Natural killer cell treated with Interleukin-12 subunit alpha and Interleukin-12 subunit beta and Interleukin-15 and Interleukin-18, amount 100 ng/mL, for 72 hours (primary cell): ENCODE measurements around the gene NOS1. TPM values are rescaled to one million over a fixed set of nuclear protein-coding genes. Genes with fewer than 3 reads are reported as not detected.
"Not testable (repeated sequence)": the region's sequence is repeated elsewhere in the genome, so short reads cannot be mapped to it uniquely, and the experiment has no call there.

Experiments
- ATAC-seq, 2 donors: fragments of 150-1000 bp; cut with Tn5 transposase in 1 of 2; sonication (Bioruptor Pico), chemical (Tn5 transposase) in 1 of 2; 2 replicates each; pipeline ENCODE4 v1.10.0; 2021
- DNase-seq: peaks from one replicate; pipeline ENCODE4 v3.0.0; 2022; ENCODE audit warnings: low spot score
- H3K27ac Mint-ChIP-seq, 2 donors: 1 replicate in 1 of 2; 2 replicates in 1 of 2; pipeline ENCODE4 v1.8.0; 2022; ENCODE audit warnings: mixed read lengths in 2 of 2, mild to moderate bottlenecking in 1 of 2, moderate library complexity in 1 of 2
- H3K27me3 Mint-ChIP-seq, 2 donors: 1 replicate in 1 of 2; 2 replicates in 1 of 2; pipeline ENCODE4 v1.8.0; 2022; ENCODE audit warnings: mixed read lengths in 2 of 2
- H3K36me3 Mint-ChIP-seq: one replicate; pipeline ENCODE4 v1.8.0; 2022; ENCODE audit warnings: mixed read lengths
- H3K4me1 Mint-ChIP-seq, 2 donors: 1 replicate in 1 of 2; 2 replicates in 1 of 2; pipeline ENCODE4 v1.8.0; 2022; ENCODE audit warnings: low read depth in 2 of 2, mixed read lengths in 2 of 2, mild to moderate bottlenecking in 1 of 2
- H3K4me3 Mint-ChIP-seq: one replicate; pipeline ENCODE4 v1.8.0; 2022; ENCODE audit warnings: mixed read lengths
- H3K9me3 Mint-ChIP-seq: 2 replicates; pipeline ENCODE4 v1.8.0; 2022; ENCODE audit warnings: mixed read lengths
- total RNA-seq, 2 donors: library from RNA; stranded (reverse); gene quantifications; one replicate each; pipeline ENCODE4 v1.2.3, GENCODE V29; 2022

The NOS1 gene
- total RNA-seq = not detected

DNA sequence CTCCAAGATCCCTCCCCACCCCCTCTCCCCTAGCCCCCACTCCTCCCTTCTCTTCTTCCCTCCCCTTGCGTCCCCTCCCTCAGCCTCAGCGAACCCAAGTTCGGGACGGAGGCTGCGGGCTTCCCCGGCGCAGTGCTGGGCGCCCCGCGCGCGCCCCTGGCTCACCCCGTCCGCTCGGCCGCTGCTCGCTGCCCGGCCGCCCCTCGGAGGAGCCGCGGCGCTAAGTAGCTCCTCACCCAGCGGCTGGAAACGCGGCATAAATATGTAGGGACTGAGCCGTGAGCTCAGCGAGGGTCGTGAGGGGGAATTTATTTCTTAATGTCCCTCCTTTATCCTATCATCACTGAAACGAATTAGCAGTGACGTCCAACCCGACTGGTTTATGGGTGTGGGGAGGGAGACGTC is at the start of gene NOS1:
TSS of gene NOS1 (minus strand) at position 280 of the 405 bp plus-strand sequence. CDS start 30,557 bp downstream, outside the sequence.
- H3K27me3 Mint-ChIP-seq = peaks cover 28 to 47% of the 10 kb centered on the region in 2 donors
- H3K36me3 Mint-ChIP-seq = no peaks in the 10 kb centered on the region
- ATAC-seq = no peak
- no peaks in the 10 kb centered on the region for H3K4me1 Mint-ChIP-seq
- H3K4me3 Mint-ChIP-seq = no peak within 1 kb of the TSS
- no peak for DNase-seq
- no peak within 1 kb of the TSS for H3K27ac Mint-ChIP-seq
- H3K9me3 Mint-ChIP-seq = no peaks in the 10 kb centered on the region

DNA sequence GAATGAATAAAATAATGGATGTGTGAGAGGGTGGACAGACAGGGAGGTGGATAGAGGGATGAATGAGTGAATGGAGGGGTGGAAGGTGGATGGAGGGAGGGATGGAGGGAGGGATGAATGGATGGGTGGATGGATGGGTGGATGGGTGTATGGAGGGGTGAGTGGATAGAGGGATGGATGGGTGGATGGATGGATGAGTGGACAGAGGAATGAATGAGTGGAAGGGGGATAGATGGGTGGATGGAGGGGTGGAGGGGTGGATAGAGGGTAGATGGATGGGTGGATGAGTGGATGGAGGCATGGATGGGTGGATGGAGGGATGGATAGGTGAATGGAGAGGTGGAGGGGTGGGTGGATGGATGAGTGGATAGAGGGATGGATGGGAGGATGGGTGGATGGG is 47.9 kb upstream of the NOS1 start:
- Mint-ChIP-seq H3K4me1 (no peaks in the 10 kb centered on the region), H3K9me3 (no peaks in the 10 kb centered on the region), H3K36me3 (no peaks in the 10 kb centered on the region), H3K27me3 (peaks cover 9 to 13% of the 10 kb centered on the region in 2 donors), H3K27ac (no peak overlapping the region), H3K4me3 (no peak overlapping the region)
- ATAC-seq (no peak), DNase-seq (no peak)

DNA sequence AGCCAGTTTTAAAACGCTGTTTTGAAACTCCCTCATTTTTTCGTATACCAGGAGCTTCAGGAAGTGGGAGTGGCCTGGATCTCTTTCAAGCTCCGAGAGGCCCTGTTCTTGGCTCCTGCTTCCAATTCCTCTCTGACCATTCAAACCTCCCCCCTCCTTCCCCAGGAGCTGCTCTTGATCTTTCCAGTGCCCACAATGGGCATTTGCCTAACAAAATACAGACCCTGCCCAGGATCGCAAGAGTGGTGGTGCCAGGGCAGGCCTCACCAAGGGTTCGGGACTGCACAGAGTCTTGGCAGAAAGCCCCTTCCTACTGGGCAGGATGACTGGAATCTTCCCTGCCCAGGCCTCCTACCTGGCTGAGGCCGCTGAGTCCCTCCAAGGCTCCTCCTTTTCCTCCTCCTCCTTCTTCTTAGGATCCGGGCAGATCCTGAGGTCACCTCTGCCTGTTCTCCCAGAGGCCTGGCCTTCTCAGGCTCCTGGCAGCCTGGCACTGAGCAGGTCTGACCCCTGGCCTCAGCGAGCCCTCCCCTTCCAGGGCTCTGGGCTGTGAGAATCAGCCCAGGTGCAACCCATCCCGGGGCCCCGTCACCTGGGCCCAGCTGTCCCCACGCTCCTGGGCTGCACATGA is 46.9 kb upstream of the NOS1 start:
- Mint-ChIP-seq H3K4me3 (no peak overlapping the region), H3K4me1 (no peaks in the 10 kb centered on the region), H3K9me3 (no peaks in the 10 kb centered on the region), H3K27ac (no peak overlapping the region), H3K36me3 (no peaks in the 10 kb centered on the region), H3K27me3 (peaks cover 6% of the 10 kb centered on the region in 2 donors)
- ATAC-seq (no peak), DNase-seq (no peak)

DNA sequence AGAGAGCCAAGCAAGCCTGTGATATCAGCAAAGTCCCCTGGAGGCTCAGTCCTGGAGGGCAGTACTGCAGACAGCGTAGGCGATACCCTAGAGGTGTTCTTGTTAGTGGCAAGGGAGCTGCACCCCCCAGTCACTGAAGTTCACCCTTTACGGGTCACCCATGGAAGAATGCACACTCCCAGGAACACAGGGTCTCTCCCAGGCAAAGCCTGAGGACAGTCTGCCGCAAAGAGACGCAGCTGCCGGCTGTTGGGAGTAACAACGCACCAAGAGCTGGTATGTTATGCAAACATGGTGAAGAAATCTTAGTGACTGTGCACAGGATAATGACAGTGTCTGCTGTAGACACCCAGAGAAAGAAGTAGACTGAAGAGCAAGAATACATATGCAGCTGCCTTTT is 43.5 kb upstream of the NOS1 start:
- ATAC-seq = no peak
- DNase-seq = no peak
- no peak overlapping the region for H3K4me3 Mint-ChIP-seq
- peaks cover 6 to 7% of the 10 kb centered on the region in 2 donors for H3K27me3 Mint-ChIP-seq
- no peaks in the 10 kb centered on the region for H3K36me3 Mint-ChIP-seq
- H3K4me1 Mint-ChIP-seq = no peaks in the 10 kb centered on the region
- no peak overlapping the region for H3K27ac Mint-ChIP-seq
- H3K9me3 Mint-ChIP-seq = peaks cover 3% of the 10 kb centered on the region

DNA sequence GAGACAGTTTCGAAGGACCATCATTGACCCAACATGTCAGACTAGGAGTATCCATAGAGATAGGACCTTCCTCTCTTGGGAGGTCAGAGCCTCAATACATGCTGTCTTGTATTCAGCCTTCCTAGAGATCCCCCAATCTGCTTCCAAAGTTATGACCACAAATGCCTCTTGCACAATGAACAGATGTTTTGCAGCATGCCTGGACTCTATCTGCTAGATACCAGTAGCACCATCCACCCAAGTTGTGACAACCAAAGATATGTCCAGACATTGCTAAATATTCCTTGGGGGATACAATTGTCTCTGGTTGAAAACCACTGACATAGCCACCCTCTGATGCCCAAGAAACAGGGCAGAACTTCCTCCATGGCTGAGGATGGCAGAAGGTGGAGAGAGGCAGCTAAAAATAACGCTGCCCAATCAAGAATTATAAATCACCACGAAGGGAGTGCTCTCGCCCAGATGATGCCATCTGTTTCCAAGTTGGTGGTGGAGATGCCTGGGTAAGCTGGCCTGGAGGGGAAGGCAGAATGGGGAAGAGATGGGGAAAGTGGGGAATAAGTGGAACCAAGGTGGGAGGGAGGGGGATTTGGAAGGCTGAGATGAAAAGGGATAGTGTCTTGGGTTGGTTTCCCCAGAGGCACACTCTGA is 42.9 kb upstream of the NOS1 start:
- Mint-ChIP-seq H3K4me1 (no peaks in the 10 kb centered on the region), H3K36me3 (no peaks in the 10 kb centered on the region), H3K4me3 (no peak overlapping the region), H3K9me3 (peaks cover 3% of the 10 kb centered on the region), H3K27me3 (peaks cover 8 to 12% of the 10 kb centered on the region in 2 donors), H3K27ac (no peak overlapping the region)
- ATAC-seq = no peak
- no peak for DNase-seq

DNA sequence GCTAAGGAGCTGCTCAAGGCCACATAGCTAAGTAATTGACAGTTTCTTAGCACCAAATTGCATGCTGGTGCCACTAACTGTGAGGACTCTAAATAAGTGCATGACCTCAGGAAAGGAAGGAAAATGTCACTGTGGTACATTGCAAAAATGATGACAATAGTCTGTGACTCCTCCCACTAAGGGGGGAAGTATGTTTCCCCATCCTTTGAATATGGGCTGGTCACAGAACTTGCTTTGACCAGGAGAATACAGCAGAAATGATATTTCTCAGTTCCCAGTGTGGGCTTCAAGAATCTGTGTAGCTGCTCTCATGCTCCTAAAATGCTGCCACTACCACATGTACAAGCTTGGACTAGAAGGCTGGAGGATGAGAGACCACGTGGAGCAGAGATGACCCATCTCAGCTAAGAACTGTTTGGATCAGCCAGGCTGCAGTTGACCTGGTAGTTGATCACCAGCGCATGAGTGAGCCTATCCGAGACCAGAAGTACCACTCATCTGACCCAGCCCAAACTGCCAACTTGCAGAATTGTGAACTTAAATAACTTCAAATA is 42.2 kb upstream of the NOS1 start:
- peaks cover 3% of the 10 kb centered on the region for H3K9me3 Mint-ChIP-seq
- ATAC-seq = no peak

DNA sequence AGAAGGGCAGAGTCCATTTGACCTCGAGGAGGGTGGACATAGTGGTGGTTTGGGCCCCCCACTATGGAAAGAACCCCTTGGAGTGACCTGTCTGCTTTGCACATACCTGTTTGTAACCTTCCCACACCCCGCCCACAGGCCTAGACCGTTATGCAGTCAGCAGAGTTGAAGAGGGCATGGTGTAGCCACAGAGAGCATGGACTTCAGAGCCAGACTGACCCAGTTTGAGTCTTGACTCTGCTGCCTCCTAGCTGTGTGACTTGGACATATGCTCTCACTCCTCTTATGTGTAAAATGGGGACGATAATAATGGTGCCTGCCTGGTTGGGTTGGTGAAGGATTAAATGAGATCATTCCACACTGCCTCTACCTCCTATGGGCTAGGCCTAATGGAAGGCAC is 40.9 kb upstream of the NOS1 start:
- ATAC-seq (no peak), DNase-seq (no peak)
- Mint-ChIP-seq H3K27ac (no peak overlapping the region), H3K4me1 (no peaks in the 10 kb centered on the region), H3K9me3 (peaks cover 3% of the 10 kb centered on the region), H3K36me3 (no peaks in the 10 kb centered on the region), H3K4me3 (no peak overlapping the region), H3K27me3 (peaks cover 6 to 12% of the 10 kb centered on the region in 2 donors)

More for the DNA sequence above, 42.2 kb upstream of the NOS1 start:
- H3K27me3 Mint-ChIP-seq = peaks cover 8 to 18% of the 10 kb centered on the region in 2 donors
- no peaks in the 10 kb centered on the region for H3K4me1 Mint-ChIP-seq
- no peaks in the 10 kb centered on the region for H3K36me3 Mint-ChIP-seq
- H3K27ac Mint-ChIP-seq = no peak overlapping the region
- no peak for DNase-seq
- no peak overlapping the region for H3K4me3 Mint-ChIP-seq

DNA sequence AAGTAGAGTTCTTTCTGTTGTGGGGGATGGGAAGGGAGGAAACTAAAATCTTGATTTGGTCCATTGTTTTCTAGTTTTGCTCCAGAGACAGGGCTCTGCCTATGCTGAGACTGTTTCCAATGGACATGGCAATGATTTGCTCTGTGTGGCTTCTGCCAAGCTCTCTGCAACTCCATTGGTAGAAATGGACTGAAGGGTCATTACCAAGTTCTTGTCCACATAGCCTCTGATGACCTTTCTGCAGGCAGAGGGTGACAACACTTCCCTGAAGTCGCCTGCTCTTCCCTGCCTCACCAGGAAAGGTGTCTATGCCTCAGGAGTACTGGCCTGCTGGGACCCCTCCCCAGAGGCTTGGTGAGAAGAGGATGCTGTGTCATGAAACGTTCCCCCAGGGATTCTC is 39.5 kb upstream of the NOS1 start:
- Mint-ChIP-seq H3K36me3 (no peaks in the 10 kb centered on the region), H3K4me3 (no peak overlapping the region), H3K4me1 (no peaks in the 10 kb centered on the region), H3K27ac (no peak overlapping the region), H3K9me3 (peaks cover 3% of the 10 kb centered on the region), H3K27me3 (peaks cover 6 to 17% of the 10 kb centered on the region in 2 donors)
- DNase-seq = no peak
- ATAC-seq = no peak

DNA sequence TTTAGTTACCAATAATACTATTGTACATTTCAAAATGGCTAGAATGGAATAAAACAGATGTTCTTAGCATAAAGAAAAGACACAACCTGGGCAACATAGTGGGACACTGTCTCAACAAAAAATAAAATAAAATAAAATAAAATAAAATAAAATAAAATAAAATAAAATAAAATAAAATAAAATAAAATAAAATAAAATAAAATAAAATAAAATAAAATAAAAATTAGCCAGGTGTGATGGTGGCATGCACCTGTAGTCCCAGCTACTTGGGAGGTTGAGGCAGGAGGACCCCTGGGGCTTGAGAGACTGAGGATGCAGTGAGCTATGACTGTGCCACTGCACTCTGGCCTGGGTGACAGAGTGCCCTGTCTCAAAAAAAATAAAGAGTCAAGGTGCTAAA is 37.1 kb upstream of the NOS1 start:
- peaks cover 4 to 23% of the 10 kb centered on the region in 2 donors for H3K27me3 Mint-ChIP-seq
- not testable (repeated sequence) for ATAC-seq, H3K36me3 Mint-ChIP-seq

DNA sequence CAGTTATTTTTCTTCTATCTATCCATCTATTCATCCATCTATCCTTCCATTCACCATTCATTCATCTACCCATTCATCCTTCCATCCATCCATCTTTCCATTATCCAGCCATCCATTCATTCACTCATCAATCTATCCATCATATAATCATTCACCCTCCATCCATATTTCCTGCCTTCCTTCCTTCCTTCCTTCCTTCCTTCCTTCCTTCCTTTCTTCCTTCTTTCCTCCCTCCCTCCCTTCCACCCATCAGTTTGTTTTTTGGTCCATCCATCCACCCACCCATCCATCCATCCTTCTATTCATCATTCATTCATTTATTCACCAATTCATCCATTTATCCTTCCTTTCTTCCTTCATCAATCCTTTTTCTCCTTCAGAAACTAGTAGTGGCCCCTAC is 34.3 kb upstream of the NOS1 start:
- no peak overlapping the region for H3K4me3 Mint-ChIP-seq
- DNase-seq (no peak), ATAC-seq (no peak)
- H3K36me3 Mint-ChIP-seq = no peaks in the 10 kb centered on the region
- H3K4me1 Mint-ChIP-seq = no peaks in the 10 kb centered on the region
- peaks cover 3% of the 10 kb centered on the region for H3K9me3 Mint-ChIP-seq
- peaks cover 7 to 28% of the 10 kb centered on the region in 2 donors for H3K27me3 Mint-ChIP-seq
- no peak overlapping the region for H3K27ac Mint-ChIP-seq

More for the DNA sequence above, 37.1 kb upstream of the NOS1 start:
- not testable (repeated sequence) for DNase-seq, H3K27ac Mint-ChIP-seq, H3K9me3 Mint-ChIP-seq, H3K4me3 Mint-ChIP-seq, H3K4me1 Mint-ChIP-seq

DNA sequence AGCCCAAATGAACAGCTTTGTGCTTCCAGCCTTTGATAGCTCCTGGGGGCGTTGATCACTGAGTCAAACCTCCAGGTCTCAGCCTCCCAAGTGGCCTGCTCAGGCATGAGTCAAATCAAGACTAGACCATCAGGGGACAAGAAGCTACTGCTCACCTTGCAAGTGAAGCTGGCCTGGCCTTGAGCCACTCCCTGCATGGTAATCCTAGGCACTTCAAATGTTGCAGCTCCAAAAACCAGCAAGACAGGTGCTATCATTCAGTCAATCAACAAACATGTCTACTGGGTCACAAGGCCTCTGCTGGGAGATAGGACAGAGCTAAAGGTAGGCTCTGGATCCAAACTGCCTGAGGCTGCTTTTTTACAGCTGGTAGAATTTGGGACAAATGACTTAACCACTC is 33.1 kb upstream of the NOS1 start:
- DNase-seq (no peak), ATAC-seq (no peak)
- H3K9me3 Mint-ChIP-seq = no peaks in the 10 kb centered on the region
- H3K27ac Mint-ChIP-seq = no peak overlapping the region
- H3K4me3 Mint-ChIP-seq = no peak overlapping the region
- H3K4me1 Mint-ChIP-seq = no peaks in the 10 kb centered on the region
- H3K27me3 Mint-ChIP-seq = peaks cover 4 to 24% of the 10 kb centered on the region in 2 donors
- H3K36me3 Mint-ChIP-seq = no peaks in the 10 kb centered on the region

DNA sequence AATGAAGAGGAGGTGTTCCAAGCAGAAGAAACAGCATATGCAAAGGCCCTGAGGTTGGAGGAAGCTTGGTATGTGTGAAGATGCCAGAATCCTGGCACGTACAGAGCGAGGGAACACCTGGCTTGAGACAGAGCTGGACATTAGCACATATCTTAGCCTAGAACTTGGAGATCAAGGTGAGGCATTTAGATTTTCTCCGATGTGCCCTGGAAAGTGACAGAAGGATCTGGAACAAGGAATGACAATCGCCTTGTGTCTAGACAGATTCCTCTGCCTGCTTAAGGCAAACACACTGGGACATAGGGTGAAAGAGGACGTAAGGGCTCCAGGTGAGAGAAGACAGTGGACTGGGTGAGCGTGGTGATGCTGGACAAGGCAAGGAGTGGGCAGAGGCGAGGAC is 32.2 kb upstream of the NOS1 start:
- no peak for ATAC-seq
- no peak overlapping the region for H3K4me3 Mint-ChIP-seq
- peaks cover 2 to 16% of the 10 kb centered on the region in 2 donors for H3K27me3 Mint-ChIP-seq
- no peaks in the 10 kb centered on the region for H3K9me3 Mint-ChIP-seq
- no peaks in the 10 kb centered on the region for H3K4me1 Mint-ChIP-seq
- no peaks in the 10 kb centered on the region for H3K36me3 Mint-ChIP-seq
- no peak overlapping the region for H3K27ac Mint-ChIP-seq
- DNase-seq = no peak

DNA sequence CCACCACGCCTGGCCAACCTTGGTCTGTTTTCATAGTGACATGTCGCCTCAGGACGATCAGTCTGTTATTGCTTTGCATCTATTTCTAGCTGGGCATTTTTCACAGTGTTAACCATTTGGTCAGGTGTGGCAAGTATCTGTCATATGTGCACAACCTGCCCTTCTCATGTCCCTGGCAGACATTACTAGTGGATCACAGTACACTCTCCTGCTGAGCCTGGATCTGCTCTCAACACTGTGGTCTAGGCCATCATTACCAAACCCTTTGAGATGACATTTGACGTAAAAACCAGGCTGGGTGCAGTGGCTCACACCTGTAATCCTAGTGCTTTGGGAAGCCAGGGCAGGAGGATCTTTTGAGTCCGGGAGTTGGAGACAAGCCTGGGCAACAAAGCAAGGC is 29.4 kb upstream of the NOS1 start:
- H3K27ac Mint-ChIP-seq = no peak overlapping the region
- DNase-seq = no peak
- H3K4me3 Mint-ChIP-seq = no peak overlapping the region
- peaks cover 2 to 11% of the 10 kb centered on the region in 2 donors for H3K27me3 Mint-ChIP-seq
- no peak for ATAC-seq
- no peaks in the 10 kb centered on the region for H3K9me3 Mint-ChIP-seq
- H3K36me3 Mint-ChIP-seq = no peaks in the 10 kb centered on the region
- no peaks in the 10 kb centered on the region for H3K4me1 Mint-ChIP-seq

DNA sequence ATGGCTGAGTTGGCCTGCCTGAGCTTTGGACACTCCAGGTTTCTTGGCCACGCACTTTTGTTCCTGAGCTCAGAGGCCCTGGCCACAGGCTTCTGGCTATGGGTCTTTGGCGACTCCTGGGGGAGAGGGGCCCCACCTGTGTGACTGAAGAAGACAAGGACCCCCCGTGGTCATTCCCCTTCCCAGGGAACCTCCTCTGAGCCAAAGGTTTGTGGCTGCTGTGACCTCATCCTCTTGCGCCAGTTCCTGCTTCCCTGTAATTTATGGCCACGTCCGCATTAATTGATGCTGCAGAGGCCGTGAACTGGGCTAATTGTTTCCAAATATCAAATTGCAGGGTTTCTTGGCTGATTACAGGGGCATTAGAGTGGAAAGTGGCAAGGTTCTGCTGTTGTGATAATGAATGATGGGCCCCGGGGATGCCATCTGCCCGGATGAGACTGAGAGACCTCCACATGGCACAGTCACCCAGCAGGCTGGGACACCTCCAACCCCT is 27.6 kb upstream of the NOS1 start:
- H3K9me3 Mint-ChIP-seq = no peaks in the 10 kb centered on the region
- no peak overlapping the region for H3K4me3 Mint-ChIP-seq
- DNase-seq (no peak), ATAC-seq (no peak)
- no peaks in the 10 kb centered on the region for H3K4me1 Mint-ChIP-seq
- H3K36me3 Mint-ChIP-seq = no peaks in the 10 kb centered on the region
- no peak overlapping the region for H3K27ac Mint-ChIP-seq
- peaks cover 2 to 6% of the 10 kb centered on the region in 2 donors for H3K27me3 Mint-ChIP-seq
